IMR-90 (cell line): ENCODE measurements around the gene KICS2. TPM values are rescaled to one million over a fixed set of nuclear protein-coding genes. Genes with fewer than 3 reads are reported as not detected.
A peak's percentile ranks its signal among the peaks of the same experiment; 100 is the strongest.

Source experiments
- ATAC-seq: fragments of 200-7000 bp; cut with Tn5 transposase; 2 replicates; pipeline ENCODE4 v1.9.1; 2020; ENCODE audit warnings: low read depth, mild to moderate bottlenecking, moderate library complexity
- BruUV-seq: library from RNA; stranded (reverse); fragments of 400-500 nt; replicated peaks from 2 replicates; lab custom pipeline; 2021; lab: Mats Ljungman, UMichigan
- CTCF ChIA-PET: fragments of 300-600 bp; formaldehyde crosslinking; extraction: SDS; loops from one replicate; lab custom pipeline; 2021; ENCODE audit warnings: antibody characterized with exemption; lab: Yijun Ruan, JAX
- POLR2A ChIA-PET: fragments of 300-600 bp; sonication (Branson Sonifier 250); formaldehyde crosslinking; loops from one replicate; lab custom pipeline; 2022; ENCODE audit warnings: antibody characterized with exemption; ENCODE audit not compliant: unreplicated experiment; lab: Charles Lee
- DNase-seq: peaks from one replicate; pipeline ENCODE4 v3.0.0; 2013
- H2AFZ ChIP-seq: replicated peaks from 2 replicates; pipeline ENCODE3; 2013; ENCODE audit warnings: low read length, mild to moderate bottlenecking; ENCODE audit not compliant: poor library complexity
- H2AK5ac ChIP-seq: 2 replicates; pipeline ENCODE4 v1.6.1; 2013; ENCODE audit warnings: low read depth, low read length, inconsistent platforms
- H2AK9ac ChIP-seq: replicated peaks from 2 replicates; pipeline ENCODE3; 2013; ENCODE audit warnings: mild to moderate bottlenecking, low read depth, low read length, moderate library complexity; ENCODE audit not compliant: poor library complexity
- H2BK120ac ChIP-seq: 2 replicates; pipeline ENCODE4 v1.6.1; 2013; ENCODE audit warnings: low read depth, low read length, inconsistent platforms
- H2BK15ac ChIP-seq: 3 replicates; pipeline ENCODE4 v1.6.1; 2013; ENCODE audit warnings: low read depth, low read length, inconsistent platforms
- H2BK20ac ChIP-seq: 2 replicates; pipeline ENCODE4 v1.6.1; 2013; ENCODE audit warnings: low read depth, mild to moderate bottlenecking, inconsistent platforms, low read length, moderate library complexity
- H2BK5ac ChIP-seq: 2 replicates; pipeline ENCODE4 v1.6.1; 2013; ENCODE audit warnings: mild to moderate bottlenecking, low read depth, low read length, inconsistent platforms; ENCODE audit not compliant: poor library complexity, severe bottlenecking
- H3K14ac ChIP-seq: replicated peaks from 2 replicates; pipeline ENCODE4 v1.6.1; 2013; ENCODE audit warnings: low read depth, low read length, inconsistent platforms
- H3K18ac ChIP-seq: 2 replicates; pipeline ENCODE4 v1.6.1; 2013; ENCODE audit warnings: low read depth, low read length, control low read depth
- H3K23ac ChIP-seq: 2 replicates; pipeline ENCODE4 v1.6.1; 2013; ENCODE audit warnings: low read depth, low read length, inconsistent platforms
- H3K27ac ChIP-seq: 2 replicates; pipeline ENCODE4 v1.5.1; 2013; ENCODE audit warnings: mild to moderate bottlenecking, control low read depth, low read length; ENCODE audit not compliant: insufficient read depth
- H3K27me3 ChIP-seq: 2 replicates; pipeline ENCODE4 v1.6.1; 2013; ENCODE audit warnings: low read length; ENCODE audit not compliant: control insufficient read depth, insufficient read depth
- H3K36me3 ChIP-seq: 2 replicates; pipeline ENCODE4 v1.6.1; 2013; ENCODE audit warnings: low read length, mixed read lengths; ENCODE audit not compliant: control insufficient read depth, insufficient read depth
- H3K4ac ChIP-seq: 2 replicates; pipeline ENCODE4 v1.6.1; 2013; ENCODE audit warnings: low read depth, low read length, inconsistent platforms
- H3K4me1 ChIP-seq: 2 replicates; pipeline ENCODE4 v1.6.1; 2013; ENCODE audit warnings: low read length, mixed read lengths; ENCODE audit not compliant: control insufficient read depth, insufficient read depth
- H3K4me2 ChIP-seq: 2 replicates; pipeline ENCODE4 v1.6.1; 2013; ENCODE audit warnings: low read depth, mild to moderate bottlenecking, control low read depth, low read length, moderate library complexity
- H3K4me3 ChIP-seq: 2 replicates; pipeline ENCODE4 v1.5.1; 2013; ENCODE audit warnings: low read depth, mild to moderate bottlenecking, control low read depth, low read length, moderate library complexity; ENCODE audit not compliant: insufficient read depth
- H3K56ac ChIP-seq: 2 replicates; pipeline ENCODE4 v1.6.1; 2013; ENCODE audit warnings: low read length, inconsistent platforms; ENCODE audit not compliant: insufficient read depth; ENCODE audit errors: extremely low read depth
- H3K79me1 ChIP-seq, 2 experiments: 2 replicates each; pipeline ENCODE4 v1.6.1; 2013; ENCODE audit warnings: low read length in 2 of 2, inconsistent platforms in 1 of 2, low read depth in 1 of 2
- H3K9ac ChIP-seq: 2 replicates; pipeline ENCODE4 v1.6.1; 2013; ENCODE audit warnings: low read depth, low read length, control low read depth
- H3K9me1 ChIP-seq: 2 replicates; pipeline ENCODE4 v1.6.1; 2013; ENCODE audit warnings: low read length, inconsistent platforms; ENCODE audit not compliant: insufficient read depth
- H3K9me3 ChIP-seq: 2 replicates; pipeline ENCODE4 v1.6.1; 2013; ENCODE audit warnings: low read length; ENCODE audit not compliant: control insufficient read depth, insufficient read depth
- H4K20me1 ChIP-seq: 2 replicates; pipeline ENCODE4 v1.6.1; 2013; ENCODE audit warnings: low read length, inconsistent platforms; ENCODE audit not compliant: insufficient read depth
- H4K5ac ChIP-seq: 2 replicates; pipeline ENCODE4 v1.6.1; 2013; ENCODE audit warnings: mild to moderate bottlenecking, low read depth, low read length, control low read depth
- H4K8ac ChIP-seq, 2 experiments: 2 replicates each; pipeline ENCODE4 v1.6.1; 2013; ENCODE audit warnings: low read depth in 2 of 2, low read length in 2 of 2, control low read depth in 1 of 2, inconsistent platforms in 1 of 2
- H4K91ac ChIP-seq: 2 replicates; pipeline ENCODE4 v1.6.1; 2013; ENCODE audit warnings: low read depth, low read length, inconsistent platforms; ENCODE audit not compliant: insufficient read depth
- CEBPB ChIP-seq: IDR thresholded peaks from 2 replicates; pipeline ENCODE4 v1.6.1; 2012; ENCODE audit warnings: low read depth, low read length, improper control_type of control experiment
- CHD1 ChIP-seq: IDR thresholded peaks from 2 replicates; pipeline ENCODE4 v1.6.1; 2012; ENCODE audit warnings: low read depth, low read length, improper control_type of control experiment
- CTCF ChIP-seq: conservative IDR thresholded peaks from 2 replicates; pipeline ENCODE4 v1.5.1; 2012; ENCODE audit warnings: mild to moderate bottlenecking, low read depth, low read length, improper control_type of control experiment
- MXI1 ChIP-seq: IDR thresholded peaks from 2 replicates; pipeline ENCODE4 v1.6.1; 2012; ENCODE audit warnings: low read depth, mild to moderate bottlenecking, low read length, moderate library complexity, borderline replicate concordance
- POLR2A ChIP-seq: IDR thresholded peaks from 2 replicates; pipeline ENCODE4 v1.6.1; 2012; ENCODE audit warnings: mild to moderate bottlenecking, low read depth, low read length
- RAD21 ChIP-seq: IDR thresholded peaks from 2 replicates; pipeline ENCODE4 v1.6.1; 2012; ENCODE audit warnings: low read length, improper control_type of control experiment
- RCOR1 ChIP-seq: IDR thresholded peaks from 2 replicates; pipeline ENCODE4 v1.6.1; 2012; ENCODE audit warnings: mild to moderate bottlenecking, low read length, improper control_type of control experiment; ENCODE audit not compliant: insufficient replicate concordance
- SMC3 ChIP-seq: fragments of 150-350 bp; IDR thresholded peaks from 2 replicates; pipeline ENCODE4 v1.6.1; 2016; ENCODE audit warnings: low read depth, mild to moderate bottlenecking, antibody characterized with exemption, low read length, moderate library complexity
- USF2 ChIP-seq: fragments of 150-350 bp; IDR thresholded peaks from 2 replicates; pipeline ENCODE4 v1.6.1; 2017; ENCODE audit warnings: mild to moderate bottlenecking, antibody characterized with exemption, low read length, low read depth
- WGBS, 2 experiments: methylation state at CpG; one replicate each; pipeline versions ENCODE4 v1.1.5 to v1.1.7; 2013; ENCODE audit warnings: missing lambda C conversion rate in 2 of 2; ENCODE audit not compliant: insufficient read length in 1 of 2; ENCODE audit errors: extremely low coverage in 2 of 2; 5-methylcytosine and 5-hydroxymethylcytosine counted together
- dilution Hi-C: fragments of 300-500 bp; cut with HindIII; formaldehyde crosslinking; loops from one replicate; pipeline ENCODE4 v1.14.3; 2018; ENCODE audit warnings: low sequenced_read_pairs; ENCODE audit not compliant: unreplicated experiment
- in situ Hi-C: fragments of 300-500 bp; cut with MboI; formaldehyde crosslinking; loops from 3 replicates; pipeline ENCODE4 v1.14.3; 2019; ENCODE audit warnings: low sequenced_read_pairs, inconsistent platforms, mixed read lengths
- intact Hi-C: fragments of 100-400 bp; cut with micrococcal nuclease; formaldehyde crosslinking; loops from 2 replicates; pipeline ENCODE4 v1.10.0; 2022
- polyA plus RNA-seq, 3 experiments: library from polyadenylated mRNA; depleted of rRNA; stranded (reverse); fragments of >200 nt; gene quantifications; 2 replicates each; pipeline ENCODE4 v1.2.3, GENCODE V29; 2012; ENCODE audit warnings: low replicate concordance in 1 of 3
- total RNA-seq: library from RNA; depleted of rRNA; stranded (reverse); fragments of >200 nt; gene quantifications from 2 replicates; pipeline ENCODE4 v1.2.3, GENCODE V29; 2012

KICS2 gene
- total and polyA plus RNA-seq, 2 of the 4 experiments (the other 2 are of a cell fraction) = 2.4 to 6.1 TPM

- no peak overlapping the region for H4K8ac ChIP-seq
- H3K4me1 ChIP-seq = no peaks in the 10 kb centered on the region
- H2AK5ac ChIP-seq = no peak overlapping the region
- peak; percentile 16 for DNase-seq
- H3K4ac ChIP-seq = no peak overlapping the region
- no peak overlapping the region for H3K9ac ChIP-seq
- H3K36me3 ChIP-seq = no peaks in the 10 kb centered on the region
- H2BK20ac ChIP-seq = no peak overlapping the region
- intact Hi-C loops (loop anchor here (5.0 to 10.0 kb wide), 2 partner anchors 76 to 344 kb away; no protein-coding TSS in a partner anchor), dilution Hi-C loops (loop anchor here (25.0 kb wide), 1 partner anchor 421 kb away; the partner anchor contains the start of gene SRGAP1), in situ Hi-C loops (loop anchor here (5.0 kb wide), 1 partner anchor 416 kb away; the partner anchor contains the start of gene SRGAP1)
- no peak overlapping the region for H4K91ac ChIP-seq
- ChIA-PET POLR2A (no interaction called here), CTCF (interaction anchor here (0.6 kb wide), 1 partner anchor 408 kb away, joined by 4 read pairs; no protein-coding TSS in a partner anchor)
- H3K56ac ChIP-seq = no peak overlapping the region
- WGBS, 2 experiments = no CpG with 5 or more reads among the region's 3 CpGs
- no peak overlapping the region for H4K5ac ChIP-seq
- TF ChIP-seq MXI1 (no peak), CTCF (no peak), POLR2A (no peak), RAD21 (no peak), CEBPB (no peak), RCOR1 (no peak), USF2 (no peak), SMC3 (no peak), CHD1 (no peak)
- no peak for ATAC-seq
- H2BK120ac ChIP-seq = no peak overlapping the region
- H2BK15ac ChIP-seq = no peak overlapping the region
- H3K79me1 ChIP-seq = no peaks in the 10 kb centered on the region
- no peaks in the 10 kb centered on the region for H3K9me3 ChIP-seq
- H3K9me1 ChIP-seq = 0 out of 2 replicates have a peak, but pooled peaks cover 3% of the 10 kb centered on the region
- H3K18ac ChIP-seq = no peak overlapping the region
- no peaks in the 10 kb centered on the region for H3K27me3 ChIP-seq
- no peak overlapping the region for H2AK9ac ChIP-seq
- no peak overlapping the region for H3K23ac ChIP-seq
- H3K4me3 ChIP-seq = no peak overlapping the region
- no peaks in the 10 kb centered on the region for H4K20me1 ChIP-seq
- H3K4me2 ChIP-seq = no peak overlapping the region
- BruUV-seq = no TSS peak
- no peak overlapping the region for H3K27ac ChIP-seq
- H3K14ac ChIP-seq = no peak overlapping the region
- H2BK5ac ChIP-seq = no peak overlapping the region
- peak overlapping the region; percentile 23 for H2AFZ ChIP-seq
Measured at GRCh38 chr12:64258576-64258975, 36.5 kb upstream of the KICS2 start.
